CD4-positive, alpha-beta T cell treated with Interleukin-12 subunit alpha and Interleukin-12 subunit beta, for 1 hour (primary cell): ENCODE results near the gene TSSK2.
"Not testable (repeated sequence)": the region's sequence is repeated elsewhere in the genome, so short reads cannot be mapped to it uniquely, and the experiment has no call there.

Experiments used
- DNase-seq: peaks from one replicate; pipeline ENCODE4 v3.0.0-alpha.2; 2020

Gene TSSK2

DNA sequence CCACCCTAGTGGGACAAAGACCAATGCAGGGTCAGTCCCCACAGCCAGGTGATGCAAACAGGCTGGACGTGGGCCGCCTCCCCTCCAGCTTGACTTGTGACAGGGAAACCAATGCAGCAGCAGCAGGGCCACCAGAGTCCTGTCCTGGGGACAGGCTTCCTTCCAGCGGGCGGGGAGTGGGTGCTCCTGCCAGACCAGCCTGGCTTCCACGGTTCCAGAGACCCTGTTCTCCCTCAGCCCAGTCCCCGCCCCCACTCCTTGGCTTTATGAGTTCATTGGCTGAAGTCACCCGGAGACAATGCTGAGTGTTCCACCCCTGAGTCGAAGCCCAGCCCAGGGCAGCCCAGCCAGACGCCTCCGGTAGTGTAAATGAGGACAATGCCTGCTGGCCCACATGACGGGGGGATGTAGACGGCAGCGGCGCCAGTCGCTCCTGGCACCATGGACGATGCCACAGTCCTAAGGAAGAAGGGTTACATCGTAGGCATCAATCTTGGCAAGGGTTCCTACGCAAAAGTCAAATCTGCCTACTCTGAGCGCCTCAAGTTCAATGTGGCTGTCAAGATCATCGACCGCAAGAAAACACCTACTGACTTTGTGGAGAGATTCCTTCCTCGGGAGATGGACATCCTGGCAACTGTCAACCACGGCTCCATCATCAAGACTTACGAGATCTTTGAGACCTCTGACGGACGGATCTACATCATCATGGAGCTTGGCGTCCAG, at the start of gene TSSK2:
Gene TSSK2 (plus strand): TSS at position 350 of the 726 bp plus-strand sequence. CDS start 92 bp downstream, at position 442.
- no peak for DNase-seq

DNA sequence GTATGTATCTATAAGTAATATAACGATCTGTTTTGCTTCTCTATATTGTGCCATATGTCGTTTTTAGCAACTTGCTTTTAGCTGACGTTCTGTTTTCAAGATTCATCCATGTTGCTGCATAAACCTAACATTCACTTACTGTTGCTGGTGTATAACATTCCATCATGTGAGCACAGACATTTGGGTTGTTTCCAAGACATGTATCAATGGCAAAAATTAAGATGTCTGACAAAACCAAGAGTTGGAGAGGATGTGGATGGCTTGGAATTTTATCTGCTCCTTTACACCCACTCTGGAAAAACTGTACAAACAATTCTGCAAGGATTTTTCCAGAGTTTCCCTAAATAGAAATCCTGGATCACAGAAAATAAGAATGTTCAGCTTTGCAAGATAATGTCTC, 49.8 kb upstream of the TSSK2 start:
- no peak for DNase-seq

DNA sequence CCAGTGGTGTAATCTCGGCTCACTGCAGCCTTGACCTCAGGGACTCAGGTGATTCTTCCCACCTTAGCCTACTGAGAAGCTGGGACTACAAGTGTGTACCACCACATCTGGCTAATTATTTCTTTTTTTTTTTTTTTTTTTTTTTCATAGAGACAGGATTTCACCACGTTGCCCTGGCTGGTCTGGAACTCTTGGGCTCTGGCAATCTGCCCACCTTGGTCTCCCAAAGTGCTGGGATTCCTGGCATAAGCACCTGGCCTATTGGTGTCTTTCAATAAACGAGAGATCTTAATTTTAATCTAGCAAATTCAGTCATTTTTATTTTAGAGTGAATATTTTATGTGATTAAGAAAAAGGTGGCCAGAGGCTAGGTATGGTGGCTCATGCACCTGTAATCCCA, 49.0 kb upstream of the TSSK2 start:
- no peak for DNase-seq

DNA sequence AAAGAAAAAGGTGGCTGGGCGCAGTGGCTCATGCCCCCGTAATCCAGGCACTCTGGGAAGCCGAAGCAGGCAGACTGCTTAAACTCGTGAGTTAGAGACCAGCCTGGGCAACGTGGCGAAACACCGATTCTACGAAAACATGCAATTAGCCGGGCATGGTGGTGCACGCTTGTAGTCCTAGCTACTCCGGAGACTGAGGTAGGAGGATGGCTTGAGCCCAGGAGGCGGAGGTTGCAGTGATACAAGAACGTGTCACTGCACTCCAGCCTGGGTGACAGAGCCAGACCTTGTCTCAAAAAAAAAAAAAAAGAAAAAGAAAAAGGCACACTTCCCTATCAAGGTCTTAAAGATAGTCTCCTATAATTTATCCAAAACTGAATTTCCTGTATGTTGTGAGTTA, 48.3 kb upstream of the TSSK2 start:
- no peak for DNase-seq

DNA sequence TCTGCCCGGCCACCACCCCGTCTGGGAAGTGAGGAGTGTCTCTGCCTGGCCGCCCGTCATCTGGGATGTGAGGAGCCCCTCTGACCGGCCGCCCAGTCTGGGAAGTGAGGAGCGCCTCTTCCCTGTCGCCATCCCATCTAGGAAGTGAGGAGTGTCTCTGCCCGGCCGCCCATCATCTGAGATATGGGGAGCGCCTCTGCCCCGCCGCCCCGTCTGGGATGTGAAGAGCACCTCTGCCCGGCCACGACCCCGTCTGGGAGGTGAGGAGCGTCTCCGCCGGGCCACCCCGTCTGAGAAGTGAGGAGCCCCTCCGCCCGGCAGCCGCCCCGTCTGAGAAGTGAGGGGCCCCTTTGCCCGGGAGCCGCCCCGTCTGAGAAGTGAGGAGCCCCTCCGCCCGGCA, 47.0 kb upstream of the TSSK2 start:
- not testable (repeated sequence) for DNase-seq

DNA sequence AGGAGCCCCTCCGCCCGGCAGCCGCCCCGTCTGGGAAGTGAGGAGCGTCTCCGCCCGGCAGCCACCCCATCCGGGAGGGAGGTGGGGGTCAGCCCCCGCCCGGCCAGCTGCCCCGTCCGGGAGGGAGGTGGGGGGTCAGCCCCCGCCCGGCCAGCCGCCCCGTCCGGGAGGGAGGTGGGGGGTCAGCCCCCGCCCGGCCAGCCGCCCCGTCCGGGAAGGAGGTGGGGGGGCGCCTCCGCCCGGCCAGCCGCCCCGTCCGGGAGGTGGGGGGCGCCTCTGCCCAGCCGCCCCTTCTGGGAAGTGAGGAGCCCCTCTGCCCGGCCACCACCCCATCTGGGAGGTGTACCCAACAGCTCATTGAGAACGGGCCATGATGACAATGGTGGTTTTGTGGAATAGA, 46.5 kb upstream of the TSSK2 start:
- DNase-seq = not testable (repeated sequence)

DNA sequence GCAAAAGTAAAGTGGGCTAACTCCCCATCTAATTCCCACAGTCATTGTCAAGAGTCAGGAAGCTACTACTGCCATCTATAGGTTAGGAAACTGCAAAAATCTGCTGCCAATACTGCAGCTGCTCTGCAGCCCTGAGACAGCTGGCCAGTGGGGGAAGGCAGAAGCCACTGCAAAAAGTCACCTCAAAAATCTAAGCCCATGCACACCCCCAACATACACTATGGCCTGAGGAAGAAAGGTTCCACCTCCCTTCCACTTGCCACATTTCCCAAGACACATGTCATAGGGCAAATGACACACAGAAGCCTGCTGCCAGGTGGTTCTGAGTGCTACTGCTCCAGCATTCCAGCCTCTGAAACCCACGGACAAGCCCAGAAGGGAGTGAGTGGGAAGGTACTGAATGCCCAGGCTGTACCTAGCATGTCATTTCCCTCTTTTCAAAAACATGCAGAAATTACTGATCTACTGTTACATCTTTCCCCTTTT, 45.8 kb upstream of the TSSK2 start:
- no peak for DNase-seq

DNA sequence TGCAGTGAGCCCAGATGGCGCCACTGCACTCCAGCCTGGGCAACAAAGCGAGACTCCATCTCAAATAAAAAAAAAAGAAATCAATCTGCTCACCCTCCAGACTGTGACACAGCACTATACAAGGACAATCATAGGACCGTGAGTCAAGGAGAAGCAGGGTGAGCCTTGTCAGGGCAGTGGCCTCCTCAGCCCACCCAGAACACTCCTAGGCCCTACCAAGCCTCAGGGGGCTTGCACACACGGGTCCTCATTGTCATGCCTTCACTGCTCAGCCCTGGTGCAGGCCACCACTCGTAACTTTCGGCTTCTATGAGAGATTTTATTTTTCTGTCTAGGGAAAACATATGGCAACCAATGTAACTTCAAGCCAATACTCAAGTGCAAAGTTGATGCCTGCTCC, 44.7 kb upstream of the TSSK2 start:
- DNase-seq = no peak

DNA sequence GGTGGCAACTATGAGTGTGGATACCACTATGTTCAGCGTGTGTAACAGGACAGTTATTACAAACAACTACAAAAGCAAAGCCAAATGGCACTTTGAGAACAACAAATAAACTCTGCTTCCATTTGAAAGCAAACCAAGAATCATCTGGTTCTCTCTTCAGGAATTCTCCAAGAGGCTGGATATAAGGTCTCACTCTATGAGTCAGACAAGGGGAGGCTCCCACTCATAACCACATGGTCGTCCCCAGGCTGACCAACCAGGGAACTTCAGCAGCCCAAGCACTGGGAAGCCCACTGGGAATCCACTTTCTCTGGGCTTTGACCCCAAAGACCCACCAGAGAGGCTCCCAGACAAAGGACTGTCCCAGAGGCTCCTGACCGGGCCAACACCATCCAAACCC, 44.2 kb upstream of the TSSK2 start:
- no peak for DNase-seq

DNA sequence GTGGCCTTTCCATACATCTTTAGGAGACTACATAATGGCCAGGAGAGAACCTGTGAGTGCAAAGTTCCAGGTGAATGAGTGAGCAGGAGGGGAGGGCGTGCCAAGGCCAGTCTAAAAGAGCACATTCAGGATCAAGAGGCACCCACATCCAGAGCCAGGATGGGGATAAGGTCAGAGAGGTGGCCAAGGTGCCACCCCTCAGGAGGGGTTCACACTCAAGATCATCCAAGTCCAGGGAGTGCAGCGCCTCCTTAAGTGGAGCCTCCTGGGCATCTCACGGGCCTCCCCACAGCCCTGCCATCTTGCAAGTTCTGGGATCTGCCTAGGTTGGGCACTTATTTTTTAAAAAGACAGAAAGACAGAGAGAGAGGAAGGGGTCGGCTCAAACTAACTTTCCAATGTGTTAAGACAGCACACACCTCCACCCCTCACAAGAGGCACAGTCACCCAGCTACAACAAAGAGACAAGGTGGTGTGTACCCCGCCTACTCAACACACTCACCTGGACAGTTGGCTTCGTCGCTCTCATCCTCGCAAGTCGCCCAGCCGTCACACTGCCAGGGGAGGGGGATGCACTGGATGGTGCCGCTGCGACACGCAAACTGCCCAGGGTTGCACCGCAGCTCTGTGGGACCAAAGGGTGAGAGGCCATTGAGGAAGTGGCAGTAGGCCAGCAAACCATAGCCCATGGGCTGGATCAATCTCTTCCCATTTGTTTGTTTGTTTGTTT, 42.1 kb upstream of the TSSK2 start:
- DNase-seq = no peak

DNA sequence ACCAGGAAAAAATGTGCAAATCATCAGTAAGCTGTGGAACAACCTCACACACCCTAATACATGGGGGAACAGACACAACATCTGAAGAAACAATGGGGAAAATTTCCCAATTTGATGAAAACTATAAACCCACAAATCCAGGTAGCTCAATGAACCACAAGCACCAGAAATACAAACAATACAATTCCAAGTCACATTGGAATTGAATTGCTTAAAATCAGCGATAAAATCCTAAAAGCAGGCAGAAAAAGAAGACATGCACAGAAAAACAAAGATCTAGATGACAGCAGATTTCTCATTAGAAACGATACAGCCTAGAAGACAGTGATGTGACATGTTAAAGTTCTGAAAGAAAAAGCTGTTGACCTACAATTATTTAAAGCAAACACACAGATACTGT, 40.9 kb upstream of the TSSK2 start:
- no peak for DNase-seq

DNA sequence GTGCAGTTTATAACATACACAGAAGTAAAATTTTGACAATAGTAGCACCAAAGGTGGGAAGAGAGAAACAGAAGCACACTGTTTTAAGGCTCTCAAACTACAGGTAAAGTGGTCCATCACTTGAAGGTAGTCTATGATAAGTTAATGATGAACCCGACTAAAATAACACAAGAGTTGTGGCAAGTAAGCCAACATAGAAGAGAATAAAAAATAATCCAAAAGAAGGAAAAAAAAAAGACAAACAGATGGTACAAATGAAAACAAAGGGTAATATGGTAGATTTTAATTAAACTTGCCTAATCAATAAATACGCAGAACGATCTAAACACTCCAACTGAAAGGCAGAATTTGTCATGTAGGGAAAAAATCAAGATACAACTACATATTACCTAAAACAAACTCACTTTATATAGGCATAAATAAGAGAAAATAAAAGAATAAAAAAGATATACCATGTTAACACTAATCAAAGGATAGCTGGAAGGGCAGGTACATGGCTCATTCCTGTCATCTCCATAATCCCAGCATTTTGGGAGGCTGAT, 40.5 kb upstream of the TSSK2 start:
- DNase-seq = no peak

DNA sequence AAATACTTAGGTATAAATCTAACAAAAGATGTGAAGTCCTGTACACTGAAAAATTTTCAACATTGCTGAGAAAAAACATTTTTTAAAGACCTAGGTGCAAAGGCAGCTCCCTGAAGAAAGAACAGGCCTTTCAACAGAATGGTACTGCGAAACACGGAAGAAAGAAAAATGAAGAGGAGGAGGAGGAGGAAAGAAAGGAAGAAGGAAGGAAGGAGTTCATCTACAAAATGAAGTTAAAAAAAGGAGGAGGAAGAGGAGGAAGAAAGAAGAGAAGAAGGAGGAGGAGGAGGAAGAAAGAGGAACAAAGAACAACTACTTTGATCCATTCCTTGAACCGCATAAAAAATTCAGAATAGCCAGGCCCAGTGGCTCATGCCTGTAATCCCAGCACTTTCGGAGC, 38.4 kb upstream of the TSSK2 start:
- no peak for DNase-seq

DNA sequence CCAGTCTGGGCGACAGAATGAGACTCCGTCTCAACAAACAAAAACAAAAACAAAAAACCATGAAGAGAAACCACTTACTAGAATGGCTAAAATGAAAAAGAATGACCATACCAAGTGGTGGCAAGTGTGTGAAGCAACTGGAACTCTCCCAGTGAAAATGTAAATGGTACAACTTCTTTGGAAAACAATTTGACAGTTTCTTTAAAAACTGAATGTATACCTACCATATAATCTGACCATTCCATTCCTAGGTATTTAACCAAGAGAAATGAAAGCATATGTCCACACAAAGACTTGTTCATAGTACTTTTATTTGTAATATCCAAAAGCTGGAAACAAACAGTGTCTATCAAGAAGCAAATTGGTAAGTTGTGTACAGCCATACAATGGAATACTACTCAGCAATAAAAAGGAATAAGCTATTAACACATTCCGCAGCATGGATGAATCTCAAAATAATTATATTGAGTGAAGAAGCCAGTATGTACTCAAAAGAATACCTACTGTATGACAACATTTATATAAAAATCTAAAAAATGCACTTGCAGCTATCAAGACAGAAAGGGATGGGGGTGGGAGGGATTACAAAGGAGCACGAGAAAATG, 36.6 kb upstream of the TSSK2 start:
- DNase-seq = no peak

DNA sequence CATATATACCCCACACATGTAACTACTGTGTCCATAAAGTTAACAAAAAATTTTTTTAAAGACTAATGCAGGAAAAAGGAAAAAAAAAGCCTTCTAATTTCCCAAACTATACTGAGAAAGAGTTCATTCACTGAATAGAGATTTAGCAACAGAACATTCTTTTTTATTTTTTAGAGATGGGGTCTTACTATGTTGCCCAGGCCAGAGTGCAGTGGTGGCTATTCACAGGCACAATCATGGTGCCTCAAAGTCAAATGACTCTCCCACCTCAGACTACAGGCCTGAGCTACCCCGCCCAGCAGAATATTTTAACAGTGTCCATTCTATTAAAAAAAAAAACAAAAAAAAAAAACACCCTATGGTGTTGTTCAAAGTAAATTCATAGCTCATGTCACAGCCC, 34.6 kb upstream of the TSSK2 start:
- no peak for DNase-seq

DNA sequence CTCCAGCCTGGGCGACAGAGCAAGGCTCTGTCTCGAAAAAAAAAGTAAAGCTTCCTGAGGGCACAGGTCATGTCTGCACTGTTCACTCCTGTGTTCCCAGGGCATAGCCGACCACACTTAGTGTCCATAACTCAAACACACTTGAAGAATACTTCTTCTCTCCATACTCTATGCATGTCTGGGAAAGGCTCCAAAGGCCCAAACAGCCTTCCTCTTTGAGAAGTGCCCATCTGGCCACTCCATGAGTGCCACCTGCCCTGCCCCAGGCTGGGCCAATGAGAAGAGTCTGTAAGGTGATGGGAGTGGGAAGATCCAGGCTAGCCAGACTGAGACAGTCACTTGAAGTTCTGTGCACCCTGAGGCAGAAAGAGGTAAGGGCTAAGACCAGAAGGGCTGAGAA, 33.6 kb upstream of the TSSK2 start:
- DNase-seq = no peak

DNA sequence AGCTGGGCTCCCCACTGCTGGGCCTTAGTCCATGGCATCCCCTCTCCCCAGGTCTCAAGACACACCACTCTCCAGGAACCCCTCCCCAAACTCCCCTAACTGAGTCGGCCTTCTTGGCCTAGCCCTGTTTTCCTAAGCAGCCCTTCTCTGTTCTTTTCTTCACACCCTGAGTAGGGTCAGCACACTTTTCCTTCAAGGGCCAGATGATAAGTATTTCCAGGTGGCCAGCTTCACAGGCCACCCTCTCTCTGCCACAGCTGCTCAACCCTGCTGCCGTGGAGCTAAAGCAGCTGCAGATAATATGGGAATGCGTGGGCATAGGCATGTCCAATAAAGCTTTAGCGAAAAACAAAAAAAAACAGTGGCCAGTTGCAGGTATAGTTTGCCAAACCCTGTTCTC, 33.0 kb upstream of the TSSK2 start:
- no peak for DNase-seq

DNA sequence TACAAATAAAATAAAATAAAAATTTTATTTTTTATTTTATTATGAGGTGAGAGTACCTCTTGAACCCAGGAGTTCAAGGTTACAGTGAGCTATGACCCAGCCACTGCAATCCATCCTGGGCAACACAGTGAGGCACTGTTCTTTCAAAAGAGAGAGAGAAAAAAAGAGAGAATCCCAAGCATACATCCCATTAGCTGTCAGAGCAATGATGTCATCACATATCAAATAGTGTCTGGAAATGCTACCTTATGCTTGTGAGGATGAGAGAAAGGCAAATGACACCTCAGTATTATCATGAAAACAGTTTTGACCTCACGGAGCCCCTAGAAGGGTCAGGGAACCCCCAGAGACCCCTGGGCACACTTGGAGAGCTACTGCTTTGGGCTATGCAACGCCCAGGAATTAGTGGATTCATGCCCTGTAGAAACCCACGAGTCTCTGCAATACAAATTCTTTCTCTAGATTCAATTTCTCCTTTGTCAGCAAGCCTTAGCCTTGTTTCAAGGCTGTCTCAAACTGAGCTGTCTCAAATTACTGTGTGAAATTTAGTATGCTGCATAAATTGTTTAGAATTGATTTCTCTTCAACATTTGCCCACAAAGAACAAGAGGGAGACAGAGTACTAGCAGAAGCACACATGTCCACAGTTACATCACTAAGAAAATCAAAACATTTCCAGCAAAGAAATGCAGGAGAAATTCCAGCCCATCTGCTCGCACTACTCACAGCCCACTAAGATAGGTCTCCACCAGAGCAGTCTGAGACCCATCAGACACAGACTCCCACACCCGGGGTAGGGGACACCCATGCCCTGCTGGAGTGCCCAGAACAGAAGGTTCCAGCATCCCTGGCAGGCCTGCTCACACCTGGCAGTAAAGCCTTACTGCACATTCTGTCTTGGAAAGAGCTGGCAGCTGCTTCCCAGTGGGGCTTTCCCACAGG, 27.0 kb upstream of the TSSK2 start:
- DNase-seq = no peak

DNA sequence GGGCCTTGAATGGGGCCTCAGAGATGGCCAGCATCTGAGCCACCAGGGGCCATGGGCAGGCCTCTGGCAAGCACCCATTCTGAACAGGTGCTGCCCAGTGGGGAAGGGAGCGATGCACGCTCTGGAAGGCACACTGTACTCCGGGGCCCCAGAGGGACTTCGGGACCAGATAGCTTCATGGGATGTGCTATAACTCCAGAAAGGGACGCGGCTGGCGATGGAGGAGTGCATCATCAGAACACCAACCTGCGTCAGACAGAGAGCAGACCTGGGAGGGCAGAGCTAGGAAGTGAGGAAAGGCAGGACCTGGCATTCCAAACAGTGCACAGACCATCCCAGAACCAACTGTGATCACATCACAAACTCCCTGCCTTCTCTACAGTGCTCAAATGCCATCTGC, 25.7 kb upstream of the TSSK2 start:
- DNase-seq = no peak

DNA sequence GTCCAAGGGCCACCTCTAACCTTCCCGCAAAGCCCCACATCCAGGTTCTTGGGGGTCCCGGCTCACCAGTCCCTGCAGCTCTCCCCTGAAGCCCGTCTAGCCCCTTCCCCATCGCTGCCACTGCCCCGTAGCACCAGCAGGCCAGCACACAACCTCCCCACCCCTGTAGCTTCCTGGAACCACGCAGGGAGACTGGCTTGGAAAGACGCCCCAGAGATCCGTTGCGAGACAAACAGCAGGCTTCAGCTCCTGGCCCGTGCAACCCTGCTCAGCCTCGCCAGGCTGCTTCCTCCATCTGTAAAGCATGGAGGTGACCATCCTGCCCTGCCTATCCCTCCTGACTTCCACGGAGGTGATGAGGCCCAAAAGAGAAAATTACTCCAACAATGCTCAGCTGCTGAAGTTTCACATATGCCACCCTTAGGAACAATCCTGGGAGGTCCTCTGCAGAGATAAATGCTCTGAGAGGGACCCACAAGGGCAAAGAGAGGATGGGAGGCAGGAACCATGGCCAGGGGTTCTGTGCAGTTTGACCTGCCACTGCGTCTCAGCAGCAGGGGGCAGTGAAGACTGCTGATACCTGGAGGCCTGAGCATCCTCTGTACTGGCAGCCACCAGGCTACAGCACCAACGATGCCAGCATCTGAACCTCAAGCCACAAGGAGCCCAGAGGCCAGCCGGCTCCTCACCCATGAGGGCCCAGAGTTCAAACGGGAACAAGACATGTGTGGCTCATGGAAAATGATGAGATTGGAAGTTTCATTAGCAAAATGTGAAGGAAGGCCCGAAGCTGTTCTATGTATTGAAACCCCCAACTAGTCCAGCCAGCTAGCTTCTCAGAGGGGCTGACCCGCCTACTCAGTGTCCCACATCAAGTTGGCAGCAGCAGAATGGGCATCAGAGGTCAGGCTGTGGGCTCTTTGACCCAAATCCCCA, 25.0 kb upstream of the TSSK2 start:
- peak; percentile 64 for DNase-seq
